PFSK-1 (cell line): Measurements from ENCODE around the gene REV3L.

Experiments
- FOXP2 ChIP-seq: optimal IDR thresholded peaks from 2 replicates; pipeline ENCODE3; 2011; ENCODE audit warnings: borderline replicate concordance, control low read depth, inconsistent platforms; ENCODE audit not compliant: insufficient read depth; ENCODE audit errors: extremely low read length, extremely low read depth
- POLR2AphosphoS5 ChIP-seq: IDR thresholded peaks from 2 replicates; pipeline ENCODE4 v1.6.1; 2012; ENCODE audit warnings: low read depth, mild to moderate bottlenecking, control low read depth, low read length, moderate library complexity
- REST ChIP-seq, 2 experiments: IDR thresholded peaks; 2 replicates each; pipeline versions ENCODE4 v1.6.1 to v1.8.0; 2011 to 2012; ENCODE audit warnings: low read depth in 2 of 2, low read length in 2 of 2, control low read depth in 1 of 2, inconsistent platforms in 1 of 2, mild to moderate bottlenecking in 1 of 2, moderate library complexity in 1 of 2; ENCODE audit not compliant: insufficient read depth in 1 of 2
- SIN3A ChIP-seq: IDR thresholded peaks from 2 replicates; pipeline ENCODE4 v1.6.1; 2012; ENCODE audit warnings: mild to moderate bottlenecking, low read length, moderate library complexity, borderline replicate concordance; ENCODE audit not compliant: insufficient read depth
- TAF1 ChIP-seq: IDR thresholded peaks from 2 replicates; pipeline ENCODE4 v1.6.1; 2012; ENCODE audit warnings: low read length, control low read depth, borderline replicate concordance; ENCODE audit not compliant: insufficient read depth

The REV3L gene

GRCh38 chr6:111522393-111523020 lies 39.5 kb upstream of the REV3L start:
- no peak for TF ChIP-seq FOXP2
- no peak for TF ChIP-seq POLR2AphosphoS5
- no peak for TF ChIP-seq SIN3A
- TF ChIP-seq REST (IDR thresholded peaks at IDR 0.05; ENCODE audit: insufficient read depth in 1 of 2, low read depth in 2 of 2, low read length in 2 of 2), result no peak
- TF ChIP-seq TAF1, result no peak

GRCh38 chr6:111521497-111522270 lies 38.7 kb upstream of the REV3L start:
- no peak for TF ChIP-seq FOXP2
- TF ChIP-seq SIN3A, result no peak
- no peak for TF ChIP-seq POLR2AphosphoS5
- TF ChIP-seq TAF1, result no peak
- TF ChIP-seq REST (IDR thresholded peaks at IDR 0.05; ENCODE audit: insufficient read depth in 1 of 2, low read depth in 2 of 2, low read length in 2 of 2), result no peak

GRCh38 chr6:111520524-111520923 lies 37.5 kb upstream of the REV3L start:
- TF ChIP-seq TAF1 (no peak), SIN3A (no peak), POLR2AphosphoS5 (no peak), REST (IDR thresholded peaks at IDR 0.05; ENCODE audit: insufficient read depth in 1 of 2, low read depth in 2 of 2, low read length in 2 of 2) (no peak), FOXP2 (no peak)

GRCh38 chr6:111517965-111518364 lies 34.9 kb upstream of the REV3L start:
- TF ChIP-seq REST (IDR thresholded peaks at IDR 0.05; ENCODE audit: insufficient read depth in 1 of 2, low read depth in 2 of 2, low read length in 2 of 2) (no peak), TAF1 (no peak), FOXP2 (no peak), SIN3A (no peak), POLR2AphosphoS5 (no peak)

- no peak for TF ChIP-seq REST (IDR thresholded peaks at IDR 0.05; ENCODE audit: insufficient read depth in 1 of 2, low read depth in 2 of 2, low read length in 2 of 2)
- no peak for TF ChIP-seq FOXP2
- TF ChIP-seq POLR2AphosphoS5, result no peak
- TF ChIP-seq TAF1, result no peak
- TF ChIP-seq SIN3A, result no peak
Measured at GRCh38 chr6:111515259-111515658, 32.2 kb upstream of the REV3L start.
